ENCODE data around the gene POLRMT. TPM values are rescaled to one million over a fixed set of nuclear protein-coding genes. Genes with fewer than 3 reads are reported as not detected.

Gene POLRMT
- total RNA-seq, 1 experiment from 2014 or later, result 40.9 TPM

DNA sequence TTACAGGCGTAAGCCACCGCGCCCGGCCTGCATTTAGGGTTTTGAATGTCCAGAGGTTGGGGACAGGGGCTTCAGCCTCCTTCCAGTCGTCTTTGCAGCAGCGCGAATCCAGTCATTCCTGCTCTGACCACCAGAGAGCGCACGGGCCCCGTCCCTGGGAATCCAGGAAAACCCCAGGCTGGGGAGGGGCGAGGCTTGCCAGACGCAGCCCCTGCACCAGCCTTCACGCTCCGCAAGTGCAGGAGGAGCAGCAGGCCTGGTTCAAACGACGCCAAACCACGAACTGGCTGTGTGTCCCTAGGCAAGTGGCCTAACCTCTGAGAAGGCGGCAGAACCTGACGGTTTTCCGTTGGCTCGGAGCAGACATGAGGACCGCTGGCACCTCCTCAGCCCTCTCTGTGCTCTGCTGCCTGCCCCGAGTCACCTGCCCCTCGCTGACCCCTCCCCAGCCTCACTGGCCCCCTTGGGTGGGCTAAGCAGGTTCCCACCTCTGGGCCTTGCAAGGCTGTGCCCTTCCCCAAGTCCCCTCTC, 31.6 kb upstream of the POLRMT start:
- no TSS peak for BruUV-seq (replicated peaks)
- H3K4me3 Mint-ChIP-seq (ENCODE audit: unreplicated experiment), result peak overlapping the region; percentile 56
- peaks cover 25% of the 10 kb centered on the region for H3K4me1 Mint-ChIP-seq (ENCODE audit: insufficient read depth, unreplicated experiment)
- ChIA-PET POLR2A (no interaction called here), CTCF (interaction anchor here (0.6 to 2.2 kb wide), 2 partner anchors 59 to 69 kb away, joined by 3 to 7 read pairs; no protein-coding TSS in a partner anchor)
- H3K36me3 Mint-ChIP-seq (ENCODE audit: insufficient read depth, unreplicated experiment), result no peaks in the 10 kb centered on the region
- no peaks in the 10 kb centered on the region for H3K9me3 Mint-ChIP-seq (ENCODE audit: unreplicated experiment)
- peak; percentile 76 for DNase-seq (ENCODE audit: unreplicated experiment)
- intact Hi-C loops (cut with micrococcal nuclease), result loop anchor here (1.0 to 5.0 kb wide), 2 partner anchors 69 to 78 kb away; partner anchors contain the start of gene HCN2
- H3K27ac Mint-ChIP-seq (ENCODE audit: low read depth, unreplicated experiment), result no peak overlapping the region
- no peaks in the 10 kb centered on the region for H3K27me3 Mint-ChIP-seq (ENCODE audit: insufficient read depth, unreplicated experiment)
- TF ChIP-seq, protein P1, sequence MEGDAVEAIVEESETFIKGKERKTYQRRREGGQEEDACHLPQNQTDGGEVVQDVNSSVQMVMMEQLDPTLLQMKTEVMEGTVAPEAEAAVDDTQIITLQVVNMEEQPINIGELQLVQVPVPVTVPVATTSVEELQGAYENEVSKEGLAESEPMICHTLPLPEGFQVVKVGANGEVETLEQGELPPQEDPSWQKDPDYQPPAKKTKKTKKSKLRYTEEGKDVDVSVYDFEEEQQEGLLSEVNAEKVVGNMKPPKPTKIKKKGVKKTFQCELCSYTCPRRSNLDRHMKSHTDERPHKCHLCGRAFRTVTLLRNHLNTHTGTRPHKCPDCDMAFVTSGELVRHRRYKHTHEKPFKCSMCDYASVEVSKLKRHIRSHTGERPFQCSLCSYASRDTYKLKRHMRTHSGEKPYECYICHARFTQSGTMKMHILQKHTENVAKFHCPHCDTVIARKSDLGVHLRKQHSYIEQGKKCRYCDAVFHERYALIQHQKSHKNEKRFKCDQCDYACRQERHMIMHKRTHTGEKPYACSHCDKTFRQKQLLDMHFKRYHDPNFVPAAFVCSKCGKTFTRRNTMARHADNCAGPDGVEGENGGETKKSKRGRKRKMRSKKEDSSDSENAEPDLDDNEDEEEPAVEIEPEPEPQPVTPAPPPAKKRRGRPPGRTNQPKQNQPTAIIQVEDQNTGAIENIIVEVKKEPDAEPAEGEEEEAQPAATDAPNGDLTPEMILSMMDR (IDR thresholded peaks at IDR 0.05; ENCODE audit: unreplicated experiment), result peak; percentile 98

DNA sequence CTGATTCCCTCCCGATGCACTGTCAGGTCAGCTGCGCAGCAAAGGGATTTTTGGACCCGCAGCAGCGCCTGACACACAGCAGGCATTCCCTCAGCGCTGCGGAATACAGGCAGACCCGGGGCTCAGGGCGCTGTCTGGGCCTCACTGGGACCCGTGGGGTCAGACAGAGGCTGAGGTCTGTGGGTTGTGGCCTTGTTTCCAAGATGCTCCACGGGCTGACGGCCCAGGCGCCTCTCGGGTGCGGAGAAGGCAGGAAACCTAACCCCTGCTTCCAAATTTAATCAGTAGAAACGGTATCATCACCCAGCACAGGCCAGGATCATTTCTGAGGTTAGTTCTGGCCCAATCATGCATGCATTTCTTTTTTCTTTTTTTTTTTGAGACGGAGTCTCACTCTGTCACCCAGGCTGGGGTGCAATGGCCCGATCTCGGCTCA, 30.4 kb upstream of the POLRMT start:
- H3K27ac Mint-ChIP-seq (ENCODE audit: low read depth, unreplicated experiment), result peak overlapping the region; percentile 80
- CTCF ChIA-PET, result interaction anchor here (0.7 to 1.8 kb wide), 4 partner anchors 14 to 71 kb away, joined by 3 to 7 read pairs (median 5); no protein-coding TSS in a partner anchor
- DNase-seq (ENCODE audit: unreplicated experiment), result no peak
- TF ChIP-seq, protein P1 (IDR thresholded peaks at IDR 0.05; ENCODE audit: unreplicated experiment), result no peak
- H3K27me3 Mint-ChIP-seq (ENCODE audit: insufficient read depth, unreplicated experiment), result no peaks in the 10 kb centered on the region
- intact Hi-C loops (cut with micrococcal nuclease), result loop anchor here (5.0 kb wide), 1 partner anchor 76 kb away; the partner anchor contains the start of gene HCN2
- peak overlapping the region; percentile 87 for H3K4me3 Mint-ChIP-seq (ENCODE audit: unreplicated experiment)
- BruUV-seq (replicated peaks), result no TSS peak
- peaks cover 7% of the 10 kb centered on the region for H3K36me3 Mint-ChIP-seq (ENCODE audit: insufficient read depth, unreplicated experiment)
- POLR2A ChIA-PET, result interaction anchor here (0.6 to 2.2 kb wide), 13 partner anchors 9 to 589 kb away, joined by 3 to 49 read pairs (median 4); partner anchors contain the start of genes FSTL3, MISP and PTBP1
- H3K4me1 Mint-ChIP-seq (ENCODE audit: insufficient read depth, unreplicated experiment), result peaks cover 31% of the 10 kb centered on the region
- no peaks in the 10 kb centered on the region for H3K9me3 Mint-ChIP-seq (ENCODE audit: unreplicated experiment)

DNA sequence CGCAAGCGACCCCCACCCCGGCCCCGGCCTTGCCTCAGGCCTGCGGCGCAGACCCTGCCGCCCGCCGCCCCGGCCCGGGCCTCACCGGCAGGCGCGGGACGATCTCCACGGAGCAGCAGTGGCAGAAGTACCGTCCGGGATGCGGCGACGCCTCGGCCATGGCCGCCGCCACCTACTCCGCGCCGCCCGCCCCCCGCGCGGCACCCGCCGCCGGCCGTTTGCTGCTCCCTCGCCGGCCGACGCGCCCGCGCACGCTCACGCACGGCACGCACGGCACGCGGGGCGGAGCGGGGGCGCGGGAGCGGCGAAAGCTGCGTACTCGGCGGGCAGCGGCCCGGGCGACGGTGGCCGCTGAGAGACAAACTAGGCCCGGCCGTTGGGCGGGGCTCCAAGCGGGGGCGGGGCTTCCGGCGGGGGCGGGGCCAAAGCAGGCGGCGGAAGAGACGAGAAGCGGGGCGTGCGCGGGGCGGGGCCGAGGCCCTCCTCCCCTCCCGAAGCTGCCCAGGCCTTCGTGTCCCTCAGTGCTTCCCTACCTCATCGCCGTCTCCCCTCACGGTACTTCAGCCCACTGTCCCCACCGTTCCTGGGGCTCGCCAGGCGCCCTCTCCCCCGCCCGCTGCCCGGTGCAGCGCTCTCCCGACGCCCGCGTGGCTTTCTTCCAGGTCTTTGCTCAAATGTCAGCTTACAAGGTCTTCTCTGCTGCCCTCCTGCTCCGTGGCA, 29.8 kb upstream of the POLRMT start, which contains the start of gene RNF126:
Gene RNF126, minus strand, starts transcription at position 253 of the 720 bp plus-strand sequence. Its CDS starts 93 bp downstream, at position 160.
- Mint-ChIP-seq H3K4me3 (ENCODE audit: unreplicated experiment) (peak within 1 kb of the TSS; percentile 87), H3K4me1 (ENCODE audit: insufficient read depth, unreplicated experiment) (peaks cover 31% of the 10 kb centered on the region), H3K36me3 (ENCODE audit: insufficient read depth, unreplicated experiment) (peaks cover 7% of the 10 kb centered on the region), H3K9me3 (ENCODE audit: unreplicated experiment) (no peaks in the 10 kb centered on the region), H3K27ac (ENCODE audit: low read depth, unreplicated experiment) (peak within 1 kb of the TSS; percentile 88), H3K27me3 (ENCODE audit: insufficient read depth, unreplicated experiment) (no peaks in the 10 kb centered on the region)
- BruUV-seq (replicated peaks), result no TSS peak
- TF ChIP-seq, protein P1 (IDR thresholded peaks at IDR 0.05; ENCODE audit: unreplicated experiment), result no peak
- peak; percentile 90 for DNase-seq (ENCODE audit: unreplicated experiment)
- intact Hi-C loops (cut with micrococcal nuclease), result loop anchor here (5.0 kb wide), 1 partner anchor 76 kb away; the partner anchor contains the start of gene HCN2
- ChIA-PET CTCF (interaction anchor here (0.7 to 1.8 kb wide), 4 partner anchors 14 to 71 kb away, joined by 3 to 7 read pairs (median 5); no protein-coding TSS in a partner anchor), POLR2A (interaction anchor here (0.6 to 2.2 kb wide), 15 partner anchors 8 to 942 kb away, joined by 3 to 49 read pairs (median 3); partner anchors contain the start of genes FSTL3, MISP, PTBP1 and UQCR11)
